HG02973 (cell line): ENCODE results near the gene GSTM5.
"Not testable (repeated sequence)": the region's sequence is repeated elsewhere in the genome, so short reads cannot be mapped to it uniquely, and the experiment has no call there.

Experiments
- ATAC-seq: cut with Tn5 transposase; IDR thresholded peaks from one replicate; pipeline ENCODE4 v1.9.1; 2021; ENCODE audit warnings: moderate library complexity; ENCODE audit not compliant: unreplicated experiment

Gene GSTM5

DNA sequence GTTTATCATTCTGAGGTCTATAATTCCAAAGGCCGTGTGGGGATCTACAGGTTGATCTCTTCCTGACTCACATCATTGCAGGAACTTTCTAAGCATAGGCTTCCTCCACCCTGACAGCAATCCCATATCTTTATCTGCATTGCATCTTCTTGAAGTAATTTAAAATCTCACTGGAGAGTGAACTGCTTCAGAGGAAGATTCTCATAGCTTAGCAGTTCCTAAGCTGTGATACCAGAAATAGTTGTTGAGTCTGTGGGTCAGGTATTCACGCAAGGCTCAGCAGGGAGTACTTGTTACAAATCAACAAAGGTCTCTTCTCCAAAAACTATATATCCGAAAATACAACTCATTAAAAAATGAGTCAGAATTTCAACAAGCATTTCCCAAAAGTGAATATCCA, 16.9 kb upstream of the GSTM5 start:
- ATAC-seq: not testable (repeated sequence)

DNA sequence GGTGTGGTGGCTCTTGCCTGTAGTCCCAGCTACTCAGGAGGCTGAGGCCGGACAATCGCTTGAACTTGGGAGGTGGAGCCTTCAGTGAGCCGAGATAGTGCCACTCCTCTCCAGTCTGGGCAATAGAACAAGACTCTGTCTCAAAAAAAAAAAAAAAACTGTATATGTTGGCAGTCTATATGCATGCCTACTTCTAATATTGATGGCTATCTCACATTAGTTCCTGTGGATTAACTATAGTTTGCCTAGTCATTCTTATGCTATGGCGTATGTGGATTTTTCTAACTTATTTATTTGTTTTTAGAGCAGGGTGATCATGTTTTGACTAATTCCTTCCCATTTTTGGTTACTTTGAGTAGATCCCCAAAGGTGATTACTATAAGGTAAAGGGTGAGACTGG, 15.0 kb upstream of the GSTM5 start:
- ATAC-seq: no peak

DNA sequence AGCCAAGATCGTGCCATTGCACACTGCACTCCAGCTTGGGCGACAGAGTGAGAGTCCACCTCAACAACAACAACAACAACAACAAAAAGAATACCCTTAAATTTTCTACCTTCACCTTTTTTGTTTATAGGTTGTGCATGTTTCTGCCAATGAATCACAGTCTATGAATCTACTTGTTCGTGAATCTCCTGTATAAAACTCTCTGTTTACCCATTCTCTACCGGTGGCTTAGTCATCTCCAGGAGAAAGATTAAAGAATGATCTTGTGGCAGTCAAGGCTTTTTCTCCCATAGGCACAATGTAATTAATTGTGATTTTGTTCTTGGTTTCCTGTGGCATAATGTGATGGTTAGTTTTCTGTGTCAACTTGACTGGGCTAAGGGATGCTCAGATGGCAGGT, 14.2 kb upstream of the GSTM5 start:
- ATAC-seq: not testable (repeated sequence)

DNA sequence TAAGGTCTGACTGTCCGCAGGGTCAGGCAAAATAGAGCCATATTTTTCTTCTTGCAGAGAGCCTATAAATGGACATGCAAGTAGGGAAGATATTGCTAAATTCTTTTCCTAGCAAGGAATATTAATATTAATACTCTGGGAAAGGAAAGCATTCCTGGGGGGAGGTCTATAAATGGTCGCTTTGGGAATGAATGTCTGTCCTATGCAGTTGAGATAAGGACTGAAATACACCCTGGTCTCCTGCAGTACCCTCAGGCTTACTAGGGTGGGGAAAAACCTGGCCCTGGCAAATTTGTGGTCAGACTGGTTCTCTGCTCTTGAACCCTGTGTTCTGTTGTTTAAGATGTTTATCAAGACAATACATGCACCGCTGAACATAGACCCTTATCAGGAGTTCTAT, 9.1 kb upstream of the GSTM5 start:
- not testable (repeated sequence) for ATAC-seq

DNA sequence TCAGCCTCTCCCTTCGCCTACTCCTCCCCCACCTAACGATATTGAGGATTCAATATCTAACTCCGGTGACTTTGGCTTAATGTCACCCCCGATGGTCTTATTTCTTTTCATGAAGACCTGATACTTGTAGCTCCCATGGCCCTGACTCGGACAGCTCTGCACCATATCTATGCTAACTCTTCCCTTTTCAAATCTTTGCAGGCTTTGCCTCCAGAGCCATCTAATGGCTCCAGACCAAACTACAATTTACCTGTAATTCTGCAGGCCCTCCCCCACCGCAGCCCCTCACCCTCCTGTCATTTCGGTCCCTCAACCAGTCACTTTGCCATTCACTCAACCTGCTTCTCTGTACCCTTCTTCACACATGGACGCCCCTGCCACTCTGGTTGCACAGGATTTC, 7.9 kb upstream of the GSTM5 start:
- no peak for ATAC-seq

DNA sequence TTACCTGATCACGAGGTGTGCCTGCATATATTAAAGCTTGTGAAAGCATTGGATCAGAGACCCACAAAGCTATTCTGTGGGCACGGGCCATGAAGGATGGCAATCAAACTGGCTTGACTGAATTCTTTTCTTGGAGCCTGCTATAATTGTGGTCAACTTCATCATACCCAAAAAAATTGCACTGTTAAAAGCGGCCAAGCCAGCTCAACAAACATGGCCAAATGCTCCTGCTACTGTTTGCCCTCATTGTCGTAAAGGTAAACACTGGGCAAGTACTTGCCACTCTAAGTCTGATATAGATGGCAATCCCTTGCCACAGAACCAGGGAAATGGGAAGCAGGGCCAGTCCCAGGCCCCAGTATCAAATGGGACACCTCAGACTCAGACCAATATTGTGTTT, 6.6 kb upstream of the GSTM5 start:
- ATAC-seq: no peak

DNA sequence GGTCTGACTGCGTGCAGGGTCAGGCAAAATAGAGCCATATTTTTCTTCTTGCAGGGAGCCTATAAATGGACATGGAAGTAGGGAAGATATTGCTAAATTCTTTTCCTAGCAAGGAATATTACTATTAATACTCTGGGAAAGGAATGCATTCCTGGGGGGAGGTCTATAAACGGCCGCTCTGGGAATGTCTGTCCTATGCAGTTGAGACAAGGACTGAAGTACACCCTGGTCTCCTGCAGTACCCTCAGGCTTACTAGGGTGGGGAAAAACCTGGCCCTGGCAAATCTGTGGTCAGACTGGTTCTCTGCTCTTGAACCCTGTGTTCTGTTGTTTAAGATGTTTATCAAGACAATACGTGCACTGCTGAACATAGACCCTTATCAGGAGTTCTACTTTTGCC, 3.1 kb upstream of the GSTM5 start:
- not testable (repeated sequence) for ATAC-seq

DNA sequence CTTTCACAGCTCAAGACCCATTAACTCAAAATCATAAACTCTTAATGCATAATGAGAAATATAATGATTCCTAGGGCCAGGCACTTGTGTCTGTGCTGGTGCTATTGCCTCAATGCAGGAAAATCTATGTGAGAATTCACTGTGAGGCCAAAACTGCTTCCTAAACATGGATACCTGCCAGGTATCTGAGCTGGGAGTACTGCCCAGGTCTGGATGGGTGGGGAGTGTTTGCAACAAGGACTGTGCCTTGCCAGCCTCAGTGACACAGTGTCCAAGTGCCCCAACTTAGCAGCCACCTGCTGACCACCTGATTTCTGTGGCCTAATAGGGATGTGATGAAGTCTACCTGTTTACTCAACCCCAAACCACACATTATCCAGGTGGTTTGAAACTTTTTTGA, 2.2 kb upstream of the GSTM5 start:
- not testable (repeated sequence) for ATAC-seq

DNA sequence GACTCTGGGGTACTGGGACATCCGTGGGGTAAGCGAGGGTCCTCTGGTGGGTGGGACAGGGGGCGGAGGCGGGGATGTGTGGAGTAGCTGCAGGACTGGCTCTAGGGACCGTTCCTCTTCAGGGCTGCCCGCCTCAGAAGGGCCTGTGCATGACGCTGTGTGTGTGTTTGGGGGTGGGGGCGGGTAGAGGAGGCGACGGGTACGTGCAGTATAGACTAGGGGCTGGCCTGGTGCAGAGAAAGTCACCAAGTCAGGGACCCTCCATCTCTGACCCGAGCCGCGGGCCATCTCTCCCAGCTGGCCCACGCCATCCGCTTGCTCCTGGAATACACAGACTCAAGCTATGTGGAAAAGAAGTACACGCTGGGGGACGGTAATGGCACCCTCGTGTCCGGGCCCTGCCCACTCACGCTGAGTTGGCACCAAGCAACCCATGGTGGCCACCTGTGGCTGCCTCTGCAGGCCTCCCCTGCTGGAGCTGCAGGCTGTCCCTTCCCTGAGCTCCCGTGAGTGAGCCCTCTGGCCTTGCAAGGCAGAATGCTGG, 342 bp downstream of the GSTM5 start:
- ATAC-seq: no peak

DNA sequence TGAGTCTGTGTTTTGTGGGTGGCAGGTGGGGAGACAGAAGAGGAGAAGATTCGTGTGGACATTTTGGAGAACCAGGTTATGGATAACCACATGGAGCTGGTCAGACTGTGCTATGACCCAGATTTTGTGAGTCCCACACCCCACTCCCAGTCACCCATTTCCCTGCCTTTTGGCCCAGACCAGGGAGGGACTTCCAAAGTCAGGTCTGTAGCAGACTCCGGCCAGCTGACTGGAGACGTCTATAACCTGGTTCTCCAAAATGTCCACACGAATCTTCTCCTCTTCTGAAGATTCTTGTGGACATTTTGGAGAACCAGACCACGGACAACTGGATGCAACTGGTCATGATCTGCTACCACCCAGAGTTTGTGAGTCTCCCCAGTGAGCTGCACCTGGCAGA, 1.6 kb downstream of the GSTM5 start:
- ATAC-seq: no peak

DNA sequence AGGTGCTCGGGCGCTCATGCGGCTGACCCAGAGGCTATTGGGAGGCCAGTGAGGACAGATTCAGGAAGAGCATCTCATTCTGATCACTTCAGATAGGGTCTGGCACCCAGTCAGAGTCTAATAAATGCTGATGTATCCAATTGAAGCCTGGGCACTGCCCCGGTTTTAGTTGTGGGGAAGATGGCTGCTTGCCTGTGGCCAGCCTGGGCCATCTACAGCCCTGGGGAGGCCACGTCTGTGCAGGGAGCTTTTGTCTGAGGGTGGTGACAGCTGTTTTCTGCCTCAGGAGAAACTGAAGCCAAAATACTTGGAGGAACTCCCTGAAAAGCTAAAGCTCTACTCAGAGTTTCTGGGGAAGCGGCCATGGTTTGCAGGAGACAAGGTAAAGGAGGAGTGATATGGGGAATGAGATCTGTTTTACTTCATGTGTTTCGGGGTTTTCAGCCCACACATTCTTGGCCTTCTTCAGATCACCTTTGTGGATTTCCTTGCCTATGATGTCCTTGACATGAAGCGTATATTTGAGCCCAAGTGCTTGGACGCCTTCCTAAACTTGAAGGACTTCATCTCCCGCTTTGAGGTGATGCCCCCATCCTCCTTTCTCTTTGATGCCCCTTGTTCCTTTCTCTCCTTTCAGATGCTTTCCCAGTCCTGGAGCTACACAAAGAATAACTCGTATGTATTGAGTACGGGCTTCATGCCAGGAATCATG, 2.8 kb downstream of the GSTM5 start:
- no peak for ATAC-seq

DNA sequence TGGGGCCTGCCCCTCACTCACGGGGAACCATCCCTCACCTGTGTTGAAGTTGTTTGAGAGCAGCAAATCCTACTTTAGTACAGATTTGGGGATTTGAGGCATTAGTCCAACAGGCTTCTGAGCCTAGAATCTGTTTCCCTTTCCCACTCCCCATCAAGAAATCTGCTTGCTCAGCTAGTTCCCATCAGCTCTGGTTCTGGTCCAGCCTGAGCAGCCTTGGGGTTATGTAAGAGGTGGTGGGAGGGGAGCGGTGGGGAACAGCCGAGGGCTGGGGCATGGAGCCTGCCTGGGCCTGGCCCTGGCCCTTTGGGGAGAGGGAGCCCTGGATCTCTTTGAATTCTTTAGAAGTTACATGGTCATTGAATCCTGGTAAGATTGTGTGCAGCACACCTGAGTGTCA, 4.1 kb downstream of the GSTM5 start:
- no peak for ATAC-seq

DNA sequence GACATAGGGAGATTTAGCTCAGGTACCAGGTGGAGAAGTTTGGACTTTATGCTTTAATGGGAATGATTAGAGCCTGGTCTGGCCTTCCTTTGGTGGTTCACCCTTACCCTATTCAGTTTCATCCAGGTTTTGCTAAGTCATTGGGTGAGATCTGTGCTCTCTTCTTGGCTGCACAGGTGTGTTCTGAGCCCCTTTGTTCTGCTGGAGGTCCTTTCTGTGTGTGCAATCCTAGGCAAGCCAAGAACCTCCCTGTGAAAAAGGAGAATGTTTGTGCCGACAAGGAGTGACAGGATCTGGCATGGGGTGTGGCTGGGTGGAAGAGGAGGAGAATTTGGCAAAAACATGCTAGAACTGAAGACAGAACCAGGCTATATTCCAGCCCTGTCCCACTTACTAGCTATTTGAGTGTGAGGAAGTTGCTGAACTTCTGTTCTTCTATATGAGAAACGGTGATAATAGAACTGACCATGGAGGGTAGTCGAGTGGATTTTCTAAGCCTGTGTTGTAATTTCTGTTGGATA, 4.6 kb downstream of the GSTM5 start:
- ATAC-seq: no peak

DNA sequence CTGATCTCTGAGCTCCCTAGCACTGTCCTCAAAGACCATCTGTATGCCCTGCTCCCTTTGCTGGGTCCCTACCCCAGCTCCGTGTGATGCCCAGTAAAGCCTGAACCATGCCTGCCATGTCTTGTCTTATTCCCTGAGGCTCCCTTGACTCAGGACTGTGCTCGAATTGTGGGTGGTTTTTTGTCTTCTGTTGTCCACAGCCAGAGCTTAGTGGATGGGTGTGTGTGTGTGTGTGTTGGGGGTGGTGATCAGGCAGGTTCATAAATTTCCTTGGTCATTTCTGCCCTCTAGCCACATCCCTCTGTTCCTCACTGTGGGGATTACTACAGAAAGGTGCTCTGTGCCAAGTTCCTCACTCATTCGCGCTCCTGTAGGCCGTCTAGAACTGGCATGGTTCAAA, 5.7 kb downstream of the GSTM5 start:
- ATAC-seq: no peak

DNA sequence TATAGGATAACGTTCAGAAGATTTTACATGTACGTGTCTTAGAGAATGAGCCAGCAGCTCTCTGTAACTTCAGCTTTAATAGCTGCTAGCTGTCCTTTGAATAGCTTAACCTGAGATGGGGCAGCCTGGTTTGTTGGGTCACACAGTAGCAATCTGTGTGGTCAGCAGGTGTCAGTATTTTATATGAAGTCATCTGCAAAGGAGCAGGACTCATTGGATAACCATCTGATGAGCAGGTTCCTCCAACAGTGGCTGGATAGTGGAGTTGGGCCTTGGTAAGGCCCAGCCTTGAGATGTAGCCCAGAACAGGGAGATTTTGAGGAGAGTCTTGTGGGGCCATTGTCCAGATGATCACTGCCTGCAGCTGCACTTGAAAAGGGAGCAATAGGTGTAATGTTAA, 6.4 kb downstream of the GSTM5 start:
- no peak for ATAC-seq

DNA sequence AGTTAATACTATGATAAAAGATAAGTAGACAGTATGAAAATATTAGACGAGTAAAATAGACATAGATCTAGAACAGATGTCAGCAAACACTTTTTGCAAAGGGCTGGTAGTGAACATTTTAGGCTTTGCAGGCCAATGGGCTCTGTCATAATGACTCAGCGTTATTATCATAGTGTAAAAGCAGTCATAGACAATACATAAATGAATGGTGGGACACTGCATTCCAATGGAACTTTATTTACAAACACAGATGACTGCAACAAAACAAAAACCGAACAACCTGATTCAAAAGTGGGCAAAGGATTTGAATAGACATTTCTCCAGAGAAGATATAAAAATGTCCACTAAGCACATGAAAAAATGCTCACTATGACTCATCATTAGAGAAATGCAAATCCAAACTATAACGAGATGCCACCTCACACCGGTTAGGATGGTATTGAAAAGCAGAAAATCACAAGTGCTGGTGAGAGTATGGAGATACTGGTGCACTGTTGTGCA, 7.3 kb downstream of the GSTM5 start:
- no peak for ATAC-seq

DNA sequence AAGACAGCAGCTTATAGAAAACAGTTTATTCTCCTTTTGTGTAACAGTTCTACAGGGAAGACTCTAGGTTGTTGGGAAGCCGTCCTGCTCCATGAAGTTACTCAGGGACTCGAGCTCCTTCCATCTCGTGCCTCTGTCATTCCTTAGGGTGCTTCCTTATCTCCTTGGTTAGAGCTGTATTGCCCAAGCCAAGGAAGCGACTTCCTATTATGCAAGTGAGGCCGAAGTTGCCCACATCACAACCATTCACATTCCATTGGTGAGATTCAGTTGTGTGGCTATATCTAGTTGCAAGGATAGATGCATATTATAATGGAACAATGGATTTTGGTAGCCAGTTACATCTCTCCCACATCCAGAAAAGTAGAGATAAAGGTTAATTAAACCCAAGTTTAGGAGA, 9.0 kb downstream of the GSTM5 start:
- ATAC-seq: no peak

DNA sequence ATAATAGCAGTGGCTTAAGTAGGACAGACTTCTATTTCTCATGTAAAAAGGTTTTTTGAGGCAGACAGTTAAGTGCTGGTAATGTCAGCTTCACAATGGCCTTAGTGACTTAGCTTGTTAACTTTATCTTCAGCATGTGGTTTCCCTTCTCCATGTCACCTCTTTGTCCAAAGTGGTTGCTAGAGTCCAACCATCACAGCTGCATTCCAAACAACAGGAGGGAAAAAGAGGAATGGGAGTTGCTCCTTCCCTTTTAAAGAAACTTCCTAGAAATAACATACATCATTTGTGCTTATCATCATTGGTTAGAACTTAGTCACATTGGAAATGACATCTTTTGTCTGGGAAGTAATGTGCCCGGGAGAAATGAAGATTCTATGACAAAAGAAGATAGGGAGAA, 9.9 kb downstream of the GSTM5 start:
- no peak for ATAC-seq

DNA sequence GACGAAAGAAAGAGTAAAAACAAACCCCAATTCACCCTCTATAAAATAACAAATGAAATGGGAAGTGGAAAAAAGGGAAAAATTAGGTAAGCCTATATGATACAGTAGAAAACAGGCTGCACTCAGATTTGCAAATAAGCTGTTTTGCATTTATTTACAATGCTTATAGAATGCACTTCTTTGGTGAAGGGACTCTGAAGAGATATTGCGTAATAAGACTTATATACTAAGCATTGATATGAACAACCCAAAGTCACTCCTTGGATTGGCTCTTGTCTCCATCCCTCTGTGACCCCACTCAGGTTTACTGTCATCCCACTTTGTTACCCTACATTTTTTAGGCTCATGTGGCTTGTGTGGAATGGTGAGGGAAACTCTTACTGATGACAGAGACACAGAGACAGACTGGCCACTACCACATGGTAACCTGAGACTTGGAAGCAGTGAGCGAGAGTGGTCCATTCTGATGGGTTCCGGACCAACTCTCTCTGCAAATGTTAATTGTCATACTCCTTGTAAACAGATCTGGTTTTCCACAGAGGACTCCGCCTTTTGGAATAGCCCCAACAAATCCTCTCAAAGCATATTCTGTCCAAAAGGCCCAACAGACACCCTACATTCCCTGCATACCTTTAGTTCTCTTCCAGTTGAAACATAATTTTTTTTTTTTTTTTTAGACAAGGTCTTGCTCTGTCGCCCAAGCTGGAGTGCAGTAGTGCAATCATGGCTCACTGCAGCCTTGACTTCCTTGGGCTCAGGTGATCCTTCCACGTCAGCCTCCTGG, 11.0 kb downstream of the GSTM5 start:
- no peak for ATAC-seq

DNA sequence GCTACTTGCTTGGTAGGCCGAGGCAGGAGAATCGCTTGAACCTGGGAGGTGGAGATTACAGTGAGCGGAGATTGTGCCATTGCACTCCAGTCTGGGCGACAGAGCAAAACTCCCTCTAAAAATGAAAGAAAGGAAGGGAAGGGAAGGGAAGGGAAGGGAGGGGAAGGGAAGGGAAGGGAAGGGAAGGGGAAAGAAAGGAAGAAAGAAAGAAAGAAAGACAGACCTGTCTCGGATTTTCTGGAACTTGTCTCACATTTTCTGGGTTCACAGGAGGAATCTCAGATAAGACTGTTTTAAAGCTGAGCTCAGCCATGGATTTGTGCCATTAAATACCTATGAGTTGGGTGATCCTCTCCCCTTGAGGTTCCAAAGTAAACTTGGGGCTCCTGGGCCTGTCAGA, 12.9 kb downstream of the GSTM5 start:
- no peak for ATAC-seq

DNA sequence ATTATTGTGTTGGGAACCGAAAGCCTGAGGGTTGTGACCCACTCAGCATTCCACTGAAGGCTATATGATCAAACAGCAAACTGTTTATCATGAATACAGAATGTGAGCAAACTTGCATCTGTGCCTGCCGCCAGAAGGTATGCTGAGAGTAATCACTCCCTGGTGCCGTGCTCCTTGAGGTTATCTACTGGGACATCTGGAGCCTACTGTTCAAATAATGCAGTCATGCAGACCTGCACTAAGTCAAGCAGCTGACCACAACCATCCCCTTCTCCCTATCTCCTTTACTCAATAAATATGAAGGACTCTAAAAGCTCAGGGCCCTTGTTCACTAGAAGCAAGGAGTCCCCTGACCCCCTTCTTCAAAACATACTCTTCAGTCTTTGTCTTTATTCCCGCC, 13.5 kb downstream of the GSTM5 start:
- no peak for ATAC-seq

DNA sequence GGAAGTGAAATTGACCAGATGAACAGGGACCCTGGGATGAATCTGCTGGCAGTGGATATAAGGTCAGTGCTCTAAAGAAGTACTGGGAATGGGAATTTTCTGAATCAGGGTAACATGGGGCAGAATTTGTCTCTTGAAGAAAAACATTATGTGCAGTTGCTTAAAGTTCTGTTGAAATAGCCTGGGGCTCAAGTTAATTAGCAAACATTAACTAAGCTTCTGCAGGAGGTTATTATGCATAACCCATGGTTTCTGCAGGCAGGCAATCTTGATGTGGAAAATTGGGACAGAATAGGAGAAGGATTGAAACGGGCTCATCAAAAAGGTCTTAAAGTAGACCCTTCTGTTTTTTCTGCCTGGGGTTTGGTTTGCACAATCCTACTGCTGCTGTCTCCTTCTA, 14.0 kb downstream of the GSTM5 start:
- no peak for ATAC-seq
